ENCODE measurements around the gene C16orf78.

C16orf78 gene

DNA sequence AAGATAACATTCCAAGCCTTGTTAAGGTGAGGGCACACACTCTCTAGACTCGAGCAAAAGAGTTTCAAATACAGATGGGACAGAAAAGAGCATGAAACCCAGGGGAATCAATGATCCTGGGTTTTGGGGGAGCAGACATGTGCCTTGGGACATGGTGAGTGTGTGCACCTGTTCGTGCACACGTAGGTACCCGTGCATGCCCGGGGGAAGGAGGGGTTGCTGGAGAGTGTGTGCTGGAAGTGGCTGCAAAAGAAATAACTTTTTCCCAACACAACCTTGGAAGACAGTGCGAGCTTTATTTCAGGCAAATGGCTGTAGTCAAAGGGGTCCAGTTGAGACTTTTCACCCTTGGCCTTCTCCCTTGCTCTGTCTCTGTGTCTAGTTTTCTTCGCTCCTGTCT, 62.6 kb downstream of the C16orf78 start:
- no peak for DNase-seq

DNA sequence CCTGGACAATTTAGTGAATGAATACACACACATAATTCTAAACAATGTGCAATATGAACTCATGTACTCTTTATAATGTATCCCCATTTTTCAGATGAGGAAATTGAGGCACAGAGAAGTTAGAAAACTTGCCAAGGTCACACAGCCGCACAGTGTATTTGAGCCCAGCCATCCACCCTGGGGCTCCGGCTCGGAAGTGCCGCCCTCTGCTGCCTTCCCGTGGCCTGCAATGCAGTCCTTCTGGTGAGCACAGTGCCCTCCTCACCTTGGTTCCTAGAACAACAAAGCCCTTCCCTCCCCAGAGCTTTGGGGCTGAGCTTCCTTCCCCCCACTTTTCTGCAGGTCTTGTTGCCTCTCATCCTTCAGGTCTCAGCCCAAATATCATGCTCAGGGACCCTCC, 63.7 kb downstream of the C16orf78 start:
- DNase-seq = no peak

DNA sequence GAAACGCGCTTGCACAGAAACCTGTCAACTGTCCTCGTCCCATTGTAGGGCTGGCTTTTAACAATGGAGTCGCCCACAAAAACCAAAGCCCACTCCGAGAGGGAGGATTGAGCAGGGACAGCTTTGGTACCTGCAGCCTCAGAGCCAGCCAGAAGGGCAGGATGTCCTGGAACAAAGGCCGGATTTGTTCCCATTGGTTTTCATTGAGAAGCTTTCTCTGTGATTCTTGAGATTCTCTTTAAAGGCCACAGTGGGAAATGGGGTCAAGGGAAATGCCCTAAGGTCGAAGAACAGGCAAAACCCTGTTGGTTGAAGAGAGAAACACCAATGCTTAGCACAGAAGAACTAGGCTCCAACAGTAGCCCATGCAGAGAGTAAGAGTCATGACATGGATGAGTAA, 65.4 kb downstream of the C16orf78 start:
- DNase-seq = no peak

DNA sequence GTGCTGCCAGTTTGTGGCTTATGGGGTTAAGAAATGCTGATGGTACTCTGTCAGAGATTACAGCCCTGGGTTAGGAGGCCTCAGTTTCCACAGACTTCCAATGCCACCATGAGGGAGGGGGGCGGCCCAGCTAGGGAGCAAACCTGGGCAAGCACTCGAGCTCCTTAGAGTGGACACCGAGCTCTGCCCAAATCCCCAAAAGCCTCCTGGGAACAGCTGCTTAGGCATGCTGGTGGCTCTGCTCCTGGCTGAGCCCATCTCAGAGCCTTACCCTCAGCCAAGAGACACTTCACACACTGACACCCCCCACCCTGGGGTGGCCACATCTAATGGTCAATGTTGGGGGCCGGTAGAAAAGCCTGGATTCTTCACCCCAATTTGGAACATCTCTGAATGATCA, 66.1 kb downstream of the C16orf78 start:
- no peak for DNase-seq

DNA sequence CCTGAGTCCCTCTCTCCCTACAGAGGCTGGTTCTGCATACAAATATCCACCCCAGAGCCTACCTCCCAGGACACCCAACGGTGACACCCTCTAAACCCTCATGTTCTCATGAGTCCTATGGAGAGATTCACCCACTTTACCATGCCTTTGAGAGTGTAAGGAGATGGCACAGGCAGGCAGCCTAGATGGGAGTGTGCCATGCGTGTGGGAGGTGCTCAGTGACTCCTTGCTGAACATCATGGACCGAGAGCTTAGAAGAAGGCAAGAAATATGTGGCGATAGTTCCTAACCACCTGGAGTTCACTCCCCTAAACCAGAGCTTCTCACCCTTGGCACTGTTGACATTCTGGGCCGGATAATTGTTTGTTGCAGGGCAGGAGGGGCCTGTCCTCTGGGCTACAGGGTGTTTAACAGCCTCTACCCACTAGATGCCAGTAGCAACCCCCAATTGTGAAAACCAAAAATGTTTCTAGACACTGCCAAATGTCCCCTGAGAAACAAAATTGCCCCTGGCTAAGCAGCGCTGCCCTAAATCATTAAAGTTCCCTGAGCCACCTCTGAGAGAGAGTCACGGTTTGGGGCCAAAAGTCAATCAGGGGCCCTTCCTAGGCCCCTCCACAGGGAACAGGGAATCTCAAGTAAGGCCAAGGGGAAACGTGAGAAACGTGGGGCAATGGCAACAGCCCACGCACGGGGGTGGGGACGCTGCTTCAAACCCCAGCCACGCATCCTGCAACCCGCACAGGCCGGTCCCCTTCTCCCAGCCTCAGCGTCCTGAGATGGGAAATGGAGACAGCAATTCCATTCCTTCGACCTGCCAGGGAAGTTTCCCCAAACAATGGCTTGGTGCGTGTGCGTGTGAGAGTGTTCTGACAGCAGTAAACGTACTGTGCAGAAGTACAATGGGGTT, 66.8 kb downstream of the C16orf78 start:
- DNase-seq = no peak

DNA sequence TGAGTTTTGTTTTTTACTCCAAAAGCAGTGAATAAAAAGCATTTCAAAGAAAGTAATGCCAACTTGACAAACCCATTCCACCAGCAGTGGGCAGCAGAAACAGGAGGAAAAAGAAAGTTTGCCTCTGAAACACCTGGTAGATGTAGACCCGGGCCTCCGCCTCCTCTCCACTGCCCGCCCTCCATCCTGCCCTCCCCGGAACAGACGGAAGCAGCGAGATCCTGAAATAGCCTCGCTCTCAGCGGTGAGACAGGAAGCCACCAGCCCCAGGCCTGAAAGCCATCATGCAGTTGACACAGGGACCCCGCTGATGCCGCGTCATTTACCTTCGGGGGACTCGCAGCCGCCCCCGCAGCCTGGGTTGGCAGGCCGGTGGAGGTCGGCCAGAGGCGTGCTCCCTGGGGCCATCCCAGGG, 67.8 kb downstream of the C16orf78 start:
- no peak for DNase-seq

DNA sequence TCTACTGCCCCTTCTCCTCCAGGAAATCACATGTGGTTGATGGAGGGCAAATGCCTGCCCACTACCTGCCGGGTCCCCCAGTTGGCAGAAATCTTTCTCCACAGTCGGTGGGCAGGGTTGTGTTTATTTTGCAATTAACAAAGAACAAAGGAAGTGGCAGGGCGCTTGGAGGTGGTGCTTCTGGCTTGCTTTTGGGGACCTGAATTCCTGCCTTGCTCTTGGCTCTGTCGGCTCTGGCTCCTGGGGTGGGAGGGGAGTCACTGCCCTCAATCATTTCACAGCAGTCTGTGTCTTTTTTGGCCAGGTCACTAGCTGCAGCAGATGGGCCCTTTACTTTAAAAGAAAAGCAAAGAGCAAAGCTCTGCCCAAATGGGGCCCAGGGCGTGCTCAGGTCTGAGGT, 69.2 kb downstream of the C16orf78 start:
- DNase-seq = no peak

DNA sequence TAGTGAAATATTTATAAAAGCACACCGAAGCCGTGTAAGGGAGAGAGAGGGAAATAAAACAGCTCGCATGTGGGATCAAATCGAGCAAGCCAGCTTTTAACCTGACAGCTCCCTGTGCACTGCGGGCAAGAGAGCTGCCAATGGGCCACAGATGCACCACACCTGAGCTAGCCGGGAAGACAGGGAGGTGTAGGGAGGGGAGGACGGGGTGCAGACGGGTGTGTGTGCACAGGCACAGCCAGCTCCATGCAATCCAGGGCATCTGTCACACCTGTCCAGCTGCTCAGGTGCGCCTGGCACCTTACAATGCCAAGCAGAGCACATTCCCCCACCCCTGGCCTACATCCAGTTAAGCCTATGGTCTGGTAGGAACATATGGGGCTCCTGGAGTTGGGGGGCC, 70.0 kb downstream of the C16orf78 start:
- no peak for DNase-seq

DNA sequence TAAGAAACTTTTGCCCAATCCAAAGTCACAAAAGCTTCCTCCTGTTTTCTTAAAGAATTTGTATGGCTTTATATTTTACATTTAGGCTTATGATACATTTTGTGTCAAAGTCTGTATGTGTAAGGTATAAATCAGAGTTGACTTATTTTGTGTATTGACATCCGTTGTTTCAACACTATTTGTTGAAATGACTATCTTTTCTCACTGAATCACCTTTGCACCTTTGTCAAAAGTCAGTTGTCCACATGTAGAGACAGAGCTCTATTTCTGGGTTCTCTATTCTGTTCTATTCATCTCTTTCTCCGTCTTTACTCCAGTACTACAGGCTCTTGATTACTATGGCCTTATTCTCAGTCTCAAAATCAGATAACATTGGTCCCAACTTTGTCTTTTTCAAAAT, 73.2 kb downstream of the C16orf78 start:
- no peak for DNase-seq
